ENCODE results near the gene TRIM2.

The TRIM2 gene

DNA sequence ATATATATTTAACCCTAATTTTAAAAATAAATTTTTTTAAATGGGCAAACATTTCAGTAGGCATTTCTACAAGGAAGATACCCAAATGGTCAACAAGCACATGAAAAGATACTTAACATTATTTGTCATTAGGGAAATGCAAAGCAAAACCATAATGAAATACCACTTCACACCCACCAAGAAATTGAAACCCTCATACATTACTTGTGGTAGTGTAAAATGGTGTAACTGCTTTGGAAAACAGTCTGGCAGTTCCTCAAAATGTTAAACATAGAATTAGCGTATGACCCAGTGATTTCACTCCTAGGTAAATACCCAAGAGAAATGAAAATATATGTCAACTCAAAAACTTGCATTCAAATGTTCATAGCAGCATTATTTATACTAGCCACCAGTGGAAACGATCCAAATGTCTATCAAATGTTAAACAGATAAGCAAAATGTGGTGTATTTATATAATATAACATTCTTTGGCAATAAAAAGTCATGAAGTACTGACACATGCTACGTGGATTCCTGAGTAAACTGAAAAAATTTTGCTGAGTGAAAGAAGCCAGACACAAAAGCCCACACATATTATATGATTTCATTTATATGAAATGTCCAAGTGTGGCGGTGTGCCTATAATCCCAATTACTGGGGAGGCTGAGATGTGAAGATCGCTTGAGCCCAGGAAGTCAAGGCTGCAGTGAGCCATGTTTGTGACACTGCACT lies 16.6 kb downstream of the TRIM2 start:
- H2BK5ac ChIP-seq (ENCODE audit: low read length): no peak overlapping the region
- no peak overlapping the region for H3K27ac ChIP-seq (ENCODE audit: low read depth, low read length)
- no peak overlapping the region for H3K18ac ChIP-seq (ENCODE audit: low read length)
- no peak overlapping the region for H2BK120ac ChIP-seq (ENCODE audit: low read depth, low read length)
- H3K79me1 ChIP-seq (ENCODE audit: low read length): no peaks in the 10 kb centered on the region
- H3K4me2 ChIP-seq (ENCODE audit: low read length): no peak overlapping the region
- H2AK5ac ChIP-seq (ENCODE audit: low read length): no peak overlapping the region
- H3K4ac ChIP-seq (ENCODE audit: low read depth, low read length): no peak overlapping the region
- H4K8ac ChIP-seq (ENCODE audit: low read depth, low read length): no peak overlapping the region
- H4K5ac ChIP-seq (ENCODE audit: low read length): no peak overlapping the region
- WGBS (ENCODE audit: extremely low coverage, insufficient coverage, low lambda C conversion rate): no CpG with 5 or more reads among the region's 5 CpGs
- no peaks in the 10 kb centered on the region for H3K27me3 ChIP-seq (ENCODE audit: insufficient read depth, low read length, poor library complexity)
- peaks cover 3% of the 10 kb centered on the region for H3K4me1 ChIP-seq (ENCODE audit: control insufficient read depth, low read depth, low read length)
- H3K9ac ChIP-seq (ENCODE audit: low read length): no peak overlapping the region
- no peaks in the 10 kb centered on the region for H3K79me2 ChIP-seq (ENCODE audit: control insufficient read depth, insufficient read depth, low read length)
- no peak overlapping the region for H3K23ac ChIP-seq (ENCODE audit: low read length)
- no peak overlapping the region for H3K4me3 ChIP-seq (ENCODE audit: low read length)
- no peak for DNase-seq
- H3K56ac ChIP-seq (ENCODE audit: low read length): no peak overlapping the region
- H3K36me3 ChIP-seq (ENCODE audit: control insufficient read depth, insufficient read depth, low read length): no peaks in the 10 kb centered on the region
- H2BK15ac ChIP-seq (replicated peaks; ENCODE audit: low read depth): no peak overlapping the region

- Histone ChIP-seq H3K4me3 (ENCODE audit: low read length) (peak overlapping the region; percentile 5), H2BK120ac (ENCODE audit: low read depth, low read length) (no peak overlapping the region), H3K79me2 (ENCODE audit: control insufficient read depth, insufficient read depth, low read length) (no peaks in the 10 kb centered on the region), H3K36me3 (ENCODE audit: control insufficient read depth, insufficient read depth, low read length) (no peaks in the 10 kb centered on the region), H4K8ac (ENCODE audit: low read depth, low read length) (no peak overlapping the region), H3K4me1 (ENCODE audit: control insufficient read depth, low read depth, low read length) (peaks cover 3% of the 10 kb centered on the region), H3K18ac (ENCODE audit: low read length) (no peak overlapping the region), H3K4me2 (ENCODE audit: low read length) (peak overlapping the region; percentile 59), H3K23ac (ENCODE audit: low read length) (no peak overlapping the region), H2BK5ac (ENCODE audit: low read length) (no peak overlapping the region), H3K9ac (ENCODE audit: low read length) (peak overlapping the region; percentile 74), H2BK15ac (replicated peaks; ENCODE audit: low read depth) (no peak overlapping the region), H3K79me1 (ENCODE audit: low read length) (no peaks in the 10 kb centered on the region), H3K4ac (ENCODE audit: low read depth, low read length) (no peak overlapping the region), H3K27ac (ENCODE audit: low read depth, low read length) (peak overlapping the region; percentile 10), H2AK5ac (ENCODE audit: low read length) (no peak overlapping the region), H3K27me3 (ENCODE audit: insufficient read depth, low read length, poor library complexity) (no peaks in the 10 kb centered on the region), H3K56ac (ENCODE audit: low read length) (peak overlapping the region; percentile 87), H4K5ac (ENCODE audit: low read length) (no peak overlapping the region)
- peak; percentile 90 for DNase-seq
- 93% methylated on average over 2 of the region's 30 CpGs for WGBS (ENCODE audit: extremely low coverage, insufficient coverage, low lambda C conversion rate)
Measured at GRCh38 chr4:153221783-153222706, 17.8 kb downstream of the TRIM2 start.

- Histone ChIP-seq H2BK15ac (replicated peaks; ENCODE audit: low read depth) (no peak overlapping the region), H4K5ac (ENCODE audit: low read length) (no peak overlapping the region), H3K56ac (ENCODE audit: low read length) (peak overlapping the region; percentile 87), H3K4me1 (ENCODE audit: control insufficient read depth, low read depth, low read length) (peaks cover 3% of the 10 kb centered on the region), H3K18ac (ENCODE audit: low read length) (no peak overlapping the region), H3K9ac (ENCODE audit: low read length) (peak overlapping the region; percentile 74), H2AK5ac (ENCODE audit: low read length) (no peak overlapping the region), H3K27ac (ENCODE audit: low read depth, low read length) (peak overlapping the region; percentile 10), H3K4ac (ENCODE audit: low read depth, low read length) (no peak overlapping the region), H3K79me1 (ENCODE audit: low read length) (no peaks in the 10 kb centered on the region), H3K36me3 (ENCODE audit: control insufficient read depth, insufficient read depth, low read length) (no peaks in the 10 kb centered on the region), H3K79me2 (ENCODE audit: control insufficient read depth, insufficient read depth, low read length) (no peaks in the 10 kb centered on the region), H2BK120ac (ENCODE audit: low read depth, low read length) (no peak overlapping the region), H2BK5ac (ENCODE audit: low read length) (no peak overlapping the region), H3K23ac (ENCODE audit: low read length) (peak overlapping the region; percentile 74), H3K4me3 (ENCODE audit: low read length) (peak overlapping the region; percentile 5), H3K4me2 (ENCODE audit: low read length) (peak overlapping the region; percentile 59), H4K8ac (ENCODE audit: low read depth, low read length) (no peak overlapping the region), H3K27me3 (ENCODE audit: insufficient read depth, low read length, poor library complexity) (no peaks in the 10 kb centered on the region)
- WGBS (ENCODE audit: extremely low coverage, insufficient coverage, low lambda C conversion rate): no CpG with 5 or more reads among the region's 61 CpGs
- DNase-seq: peak; percentile 77
Measured at GRCh38 chr4:153222707-153223426, 18.6 kb downstream of the TRIM2 start.

GRCh38 chr4:153223427-153223801 lies 19.2 kb downstream of the TRIM2 start:
- no peak overlapping the region for H3K4me3 ChIP-seq (ENCODE audit: low read length)
- H3K4ac ChIP-seq (ENCODE audit: low read depth, low read length): no peak overlapping the region
- DNase-seq: peak; percentile 20
- no peak overlapping the region for H3K56ac ChIP-seq (ENCODE audit: low read length)
- H3K79me1 ChIP-seq (ENCODE audit: low read length): no peaks in the 10 kb centered on the region
- H3K18ac ChIP-seq (ENCODE audit: low read length): no peak overlapping the region
- H3K27me3 ChIP-seq (ENCODE audit: insufficient read depth, low read length, poor library complexity): no peaks in the 10 kb centered on the region
- no CpG with 5 or more reads among the region's 9 CpGs for WGBS (ENCODE audit: extremely low coverage, insufficient coverage, low lambda C conversion rate)
- no peak overlapping the region for H3K27ac ChIP-seq (ENCODE audit: low read depth, low read length)
- no peaks in the 10 kb centered on the region for H3K79me2 ChIP-seq (ENCODE audit: control insufficient read depth, insufficient read depth, low read length)
- H3K4me2 ChIP-seq (ENCODE audit: low read length): peak overlapping the region; percentile 59
- peak overlapping the region; percentile 74 for H3K9ac ChIP-seq (ENCODE audit: low read length)
- no peak overlapping the region for H4K8ac ChIP-seq (ENCODE audit: low read depth, low read length)
- H3K23ac ChIP-seq (ENCODE audit: low read length): no peak overlapping the region
- no peak overlapping the region for H4K5ac ChIP-seq (ENCODE audit: low read length)
- no peak overlapping the region for H2BK15ac ChIP-seq (replicated peaks; ENCODE audit: low read depth)
- peaks cover 3% of the 10 kb centered on the region for H3K4me1 ChIP-seq (ENCODE audit: control insufficient read depth, low read depth, low read length)
- no peak overlapping the region for H2BK120ac ChIP-seq (ENCODE audit: low read depth, low read length)
- H2BK5ac ChIP-seq (ENCODE audit: low read length): no peak overlapping the region
- no peaks in the 10 kb centered on the region for H3K36me3 ChIP-seq (ENCODE audit: control insufficient read depth, insufficient read depth, low read length)
- no peak overlapping the region for H2AK5ac ChIP-seq (ENCODE audit: low read length)

DNA sequence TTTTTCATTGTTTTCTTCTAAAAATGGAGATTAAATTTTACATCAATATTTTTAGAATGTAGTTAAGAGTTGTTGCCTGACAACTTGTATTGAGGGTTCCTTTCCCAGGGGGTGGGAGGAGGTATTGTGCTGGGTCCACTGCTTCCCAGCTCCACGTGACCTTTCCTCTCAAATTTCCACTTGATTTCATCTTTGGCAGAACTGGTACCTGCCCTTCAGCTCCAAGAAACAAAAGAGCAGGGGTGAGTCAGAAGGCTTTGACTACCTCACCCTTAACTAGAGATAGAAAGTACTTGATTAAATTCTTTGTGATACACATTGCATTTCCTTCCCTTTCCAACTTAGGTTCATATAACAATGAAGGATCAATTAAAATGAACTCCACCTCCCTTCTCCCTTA lies 19.7 kb downstream of the TRIM2 start:
- Histone ChIP-seq H4K8ac (ENCODE audit: low read depth, low read length) (no peak overlapping the region), H3K4me2 (ENCODE audit: low read length) (no peak overlapping the region), H3K79me2 (ENCODE audit: control insufficient read depth, insufficient read depth, low read length) (no peaks in the 10 kb centered on the region), H2AK5ac (ENCODE audit: low read length) (no peak overlapping the region), H3K23ac (ENCODE audit: low read length) (no peak overlapping the region), H3K27me3 (ENCODE audit: insufficient read depth, low read length, poor library complexity) (no peaks in the 10 kb centered on the region), H3K79me1 (ENCODE audit: low read length) (no peaks in the 10 kb centered on the region), H3K27ac (ENCODE audit: low read depth, low read length) (no peak overlapping the region), H3K4ac (ENCODE audit: low read depth, low read length) (no peak overlapping the region), H3K18ac (ENCODE audit: low read length) (no peak overlapping the region), H2BK15ac (replicated peaks; ENCODE audit: low read depth) (no peak overlapping the region), H3K4me3 (ENCODE audit: low read length) (no peak overlapping the region), H3K9ac (ENCODE audit: low read length) (no peak overlapping the region), H4K5ac (ENCODE audit: low read length) (no peak overlapping the region), H3K56ac (ENCODE audit: low read length) (no peak overlapping the region), H3K4me1 (ENCODE audit: control insufficient read depth, low read depth, low read length) (peaks cover 3% of the 10 kb centered on the region), H2BK5ac (ENCODE audit: low read length) (no peak overlapping the region), H2BK120ac (ENCODE audit: low read depth, low read length) (no peak overlapping the region), H3K36me3 (ENCODE audit: control insufficient read depth, insufficient read depth, low read length) (no peaks in the 10 kb centered on the region)
- DNase-seq: peak; percentile 40
- no CpG with 5 or more reads among the region's 1 CpG for WGBS (ENCODE audit: extremely low coverage, insufficient coverage, low lambda C conversion rate)

All from mesendoderm (in vitro differentiated cells).